HEK293 (cell line): ENCODE results near the gene BSCL2.

Experiments used
- CTCF ChIP-seq: fragments of 450-650 bp; formaldehyde crosslinking; IDR thresholded peaks from 2 replicates; pipeline ENCODE4 v1.5.1; 2016; ENCODE audit warnings: missing biosample characterization, missing genetic modification characterization
- ZBTB10 ChIP-seq: fragments of 450-650 bp; formaldehyde crosslinking; IDR thresholded peaks from 2 replicates; pipeline ENCODE4 v1.5.1; 2016; ENCODE audit warnings: missing biosample characterization, missing genetic modification characterization
- ZFP41 ChIP-seq: fragments of 450-650 bp; formaldehyde crosslinking; IDR thresholded peaks from 2 replicates; pipeline ENCODE4 v1.5.1; 2016; ENCODE audit warnings: missing biosample characterization, missing genetic modification characterization, borderline replicate concordance
- ZNF292 ChIP-seq: fragments of 450-650 bp; formaldehyde crosslinking; IDR thresholded peaks from 2 replicates; pipeline ENCODE4 v1.5.1; 2016; ENCODE audit warnings: low read depth, missing biosample characterization, missing genetic modification characterization, borderline replicate concordance
- TF ChIP-seq, protein P1 (sequence below): fragments of 450-650 bp; formaldehyde crosslinking; IDR thresholded peaks from 2 replicates; pipeline ENCODE4 v1.5.1; 2016; ENCODE audit warnings: missing biosample characterization, missing genetic modification characterization, low read depth

- TF ChIP-seq CTCF (tag by site-specific recombination): no peak
- TF ChIP-seq ZBTB10 (tag by site-specific recombination): no peak
- TF ChIP-seq ZFP41: no peak
- TF ChIP-seq ZNF292 (tag by site-specific recombination): no peak
- TF ChIP-seq, protein P1, sequence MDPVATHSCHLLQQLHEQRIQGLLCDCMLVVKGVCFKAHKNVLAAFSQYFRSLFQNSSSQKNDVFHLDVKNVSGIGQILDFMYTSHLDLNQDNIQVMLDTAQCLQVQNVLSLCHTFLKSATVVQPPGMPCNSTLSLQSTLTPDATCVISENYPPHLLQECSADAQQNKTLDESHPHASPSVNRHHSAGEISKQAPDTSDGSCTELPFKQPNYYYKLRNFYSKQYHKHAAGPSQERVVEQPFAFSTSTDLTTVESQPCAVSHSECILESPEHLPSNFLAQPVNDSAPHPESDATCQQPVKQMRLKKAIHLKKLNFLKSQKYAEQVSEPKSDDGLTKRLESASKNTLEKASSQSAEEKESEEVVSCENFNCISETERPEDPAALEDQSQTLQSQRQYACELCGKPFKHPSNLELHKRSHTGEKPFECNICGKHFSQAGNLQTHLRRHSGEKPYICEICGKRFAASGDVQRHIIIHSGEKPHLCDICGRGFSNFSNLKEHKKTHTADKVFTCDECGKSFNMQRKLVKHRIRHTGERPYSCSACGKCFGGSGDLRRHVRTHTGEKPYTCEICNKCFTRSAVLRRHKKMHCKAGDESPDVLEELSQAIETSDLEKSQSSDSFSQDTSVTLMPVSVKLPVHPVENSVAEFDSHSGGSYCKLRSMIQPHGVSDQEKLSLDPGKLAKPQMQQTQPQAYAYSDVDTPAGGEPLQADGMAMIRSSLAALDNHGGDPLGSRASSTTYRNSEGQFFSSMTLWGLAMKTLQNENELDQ (tag by site-specific recombination): no peak
Observed at GRCh38 chr11:62752994-62753735, 45.9 kb upstream of the BSCL2 start.
